ENCODE results near the gene ASXL2.
"Not testable (repeated sequence)": the region's sequence is repeated elsewhere in the genome, so short reads cannot be mapped to it uniquely, and the experiment has no call there.

ASXL2 gene

GRCh38 chr2:25920336-25920735, 42.0 kb upstream of the ASXL2 start:
- TF ChIP-seq EZH2phosphoT487 (IDR thresholded peaks at IDR 0.05; ENCODE audit: low read depth) (no peak), CTCF (IDR thresholded peaks at IDR 0.05; ENCODE audit: low read depth, low read length) (no peak)

GRCh38 chr2:25917832-25918231, 39.5 kb upstream of the ASXL2 start:
- Histone ChIP-seq H3K27ac (ENCODE audit: low read length) (no peak overlapping the region), H3K9ac (ENCODE audit: low read length) (no peak overlapping the region), H3K4me3 (ENCODE audit: low read length) (no peak overlapping the region), H3K4me2 (ENCODE audit: low read length) (no peak overlapping the region), H2AFZ (ENCODE audit: low read depth, low read length) (no peak overlapping the region), H3K27me3 (ENCODE audit: low read depth, low read length) (no peaks in the 10 kb centered on the region), H4K20me1 (ENCODE audit: insufficient read depth, low read length) (no peaks in the 10 kb centered on the region), H3K4me1 (ENCODE audit: low read length) (no peaks in the 10 kb centered on the region), H3K79me2 (ENCODE audit: low read length) (no peaks in the 10 kb centered on the region), H3K36me3 (replicated peaks; ENCODE audit: low read depth, low read length) (no peaks in the 10 kb centered on the region), H3K9me3 (ENCODE audit: insufficient read depth, low read length) (no peaks in the 10 kb centered on the region)
- no peak for TF ChIP-seq CTCF (IDR thresholded peaks at IDR 0.05; ENCODE audit: low read depth, low read length)

More at GRCh38 chr2:25920336-25920735, 42.0 kb upstream of the ASXL2 start:
- Histone ChIP-seq H3K9ac (ENCODE audit: low read length) (no peak overlapping the region), H2AFZ (ENCODE audit: low read depth, low read length) (no peak overlapping the region), H4K20me1 (ENCODE audit: insufficient read depth, low read length) (no peaks in the 10 kb centered on the region), H3K36me3 (replicated peaks; ENCODE audit: low read depth, low read length) (no peaks in the 10 kb centered on the region), H3K79me2 (ENCODE audit: low read length) (no peaks in the 10 kb centered on the region), H3K4me2 (ENCODE audit: low read length) (no peak overlapping the region), H3K27ac (ENCODE audit: low read length) (no peak overlapping the region), H3K4me1 (ENCODE audit: low read length) (no peaks in the 10 kb centered on the region), H3K27me3 (ENCODE audit: low read depth, low read length) (no peaks in the 10 kb centered on the region), H3K9me3 (ENCODE audit: insufficient read depth, low read length) (no peaks in the 10 kb centered on the region), H3K4me3 (ENCODE audit: low read length) (no peak overlapping the region)

GRCh38 chr2:25917411-25917810, 39.1 kb upstream of the ASXL2 start:
- H3K4me3 ChIP-seq (ENCODE audit: low read length); H3K9ac ChIP-seq (ENCODE audit: low read length); H3K79me2 ChIP-seq (ENCODE audit: low read length): not testable (repeated sequence)

GRCh38 chr2:25915944-25916772, 37.9 kb upstream of the ASXL2 start:
- H3K4me3 ChIP-seq (ENCODE audit: low read length); H3K9ac ChIP-seq (ENCODE audit: low read length); H3K4me1 ChIP-seq (ENCODE audit: low read length); H4K20me1 ChIP-seq (ENCODE audit: insufficient read depth, low read length); H2AFZ ChIP-seq (ENCODE audit: low read depth, low read length); H3K9me3 ChIP-seq (ENCODE audit: insufficient read depth, low read length); H3K36me3 ChIP-seq (replicated peaks; ENCODE audit: low read depth, low read length); H3K27ac ChIP-seq (ENCODE audit: low read length); H3K4me2 ChIP-seq (ENCODE audit: low read length); H3K79me2 ChIP-seq (ENCODE audit: low read length); H3K27me3 ChIP-seq (ENCODE audit: low read depth, low read length): not testable (repeated sequence)

More at GRCh38 chr2:25917411-25917810, 39.1 kb upstream of the ASXL2 start:
- not testable (repeated sequence) for H3K9me3 ChIP-seq (ENCODE audit: insufficient read depth, low read length); H4K20me1 ChIP-seq (ENCODE audit: insufficient read depth, low read length); H3K27me3 ChIP-seq (ENCODE audit: low read depth, low read length); H3K27ac ChIP-seq (ENCODE audit: low read length); H3K4me1 ChIP-seq (ENCODE audit: low read length); H3K36me3 ChIP-seq (replicated peaks; ENCODE audit: low read depth, low read length); H2AFZ ChIP-seq (ENCODE audit: low read depth, low read length); H3K4me2 ChIP-seq (ENCODE audit: low read length)

- not testable (repeated sequence) for H3K27ac ChIP-seq (ENCODE audit: low read length); H4K20me1 ChIP-seq (ENCODE audit: insufficient read depth, low read length); H3K4me1 ChIP-seq (ENCODE audit: low read length); H3K36me3 ChIP-seq (replicated peaks; ENCODE audit: low read depth, low read length); H3K9me3 ChIP-seq (ENCODE audit: insufficient read depth, low read length); H3K79me2 ChIP-seq (ENCODE audit: low read length); H2AFZ ChIP-seq (ENCODE audit: low read depth, low read length); H3K27me3 ChIP-seq (ENCODE audit: low read depth, low read length); H3K4me2 ChIP-seq (ENCODE audit: low read length); H3K4me3 ChIP-seq (ENCODE audit: low read length); H3K9ac ChIP-seq (ENCODE audit: low read length)
Measured at GRCh38 chr2:25915411-25915810, 37.1 kb upstream of the ASXL2 start.

DNA sequence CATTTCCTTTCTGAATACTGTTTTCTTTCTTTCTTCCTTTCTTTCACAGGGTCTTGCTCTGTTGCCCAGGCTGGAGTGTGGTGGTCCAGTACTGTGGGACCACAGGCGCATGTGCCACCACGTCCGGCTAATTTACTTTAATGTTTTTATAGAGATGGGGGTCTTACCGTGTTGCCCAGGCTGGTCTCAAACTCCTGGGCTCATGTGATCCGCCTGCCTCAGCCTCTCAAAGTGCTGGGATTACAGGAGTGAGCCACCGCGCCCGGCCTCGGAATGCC, 35.3 kb upstream of the ASXL2 start:
- H3K4me1 ChIP-seq (ENCODE audit: low read length); H3K4me2 ChIP-seq (ENCODE audit: low read length); H3K4me3 ChIP-seq (ENCODE audit: low read length); H3K79me2 ChIP-seq (ENCODE audit: low read length); H3K9ac ChIP-seq (ENCODE audit: low read length); H3K9me3 ChIP-seq (ENCODE audit: insufficient read depth, low read length); H4K20me1 ChIP-seq (ENCODE audit: insufficient read depth, low read length); H2AFZ ChIP-seq (ENCODE audit: low read depth, low read length); H3K36me3 ChIP-seq (replicated peaks; ENCODE audit: low read depth, low read length); H3K27ac ChIP-seq (ENCODE audit: low read length); H3K27me3 ChIP-seq (ENCODE audit: low read depth, low read length): not testable (repeated sequence)
